Measurements from ENCODE around the gene PRKCA. TPM values are rescaled to one million over a fixed set of nuclear protein-coding genes. Genes with fewer than 3 reads are reported as not detected.

Gene PRKCA
- total RNA-seq, 4 donors from 2014 or later: 9.6 to 15.5 (median 11.1) TPM

DNA sequence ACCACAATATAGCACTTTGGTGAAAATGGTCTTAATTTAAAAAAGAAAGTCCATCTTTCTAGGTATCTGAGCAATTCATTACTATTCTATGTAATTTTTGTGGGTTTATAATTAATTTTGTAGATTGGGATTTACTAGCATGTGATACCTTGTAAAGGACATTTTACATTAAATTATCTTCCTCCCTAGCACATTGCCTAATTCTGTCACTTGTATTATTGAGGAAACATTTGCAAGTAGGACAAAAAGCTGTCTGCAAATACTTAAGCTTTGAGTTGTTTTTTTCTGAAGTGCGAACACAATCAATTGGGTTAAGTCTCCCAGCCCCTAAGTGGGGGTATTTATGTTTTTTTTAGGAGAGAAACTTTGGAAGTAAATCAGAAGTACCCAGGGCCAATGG, 167.0 kb downstream of the PRKCA start:
- TF ChIP-seq CTCF (IDR thresholded peaks at IDR 0.05) (no peak), POLR2A (IDR thresholded peaks at IDR 0.05) (no peak)
- DNase-seq (ENCODE audit: low spot score in 2 of 2): no peak
- intact Hi-C loops (cut with DNase I; ENCODE audit: low total_unique reads): no loop called here
- WGBS, 2 donors: 79 to 95% methylated on average over 1 of the region's 1 CpG
- H3K4me3 ChIP-seq (ENCODE audit: low read depth, poor library complexity, severe bottlenecking): no peak overlapping the region

- WGBS, 2 donors: 68 to 77% methylated on average over 4 of the region's 4 CpGs
- intact Hi-C loops (cut with DNase I; ENCODE audit: low total_unique reads): no loop called here
- DNase-seq (ENCODE audit: low spot score in 2 of 2): no peak
- no peak overlapping the region for H3K4me3 ChIP-seq (ENCODE audit: low read depth, poor library complexity, severe bottlenecking)
- TF ChIP-seq POLR2A (IDR thresholded peaks at IDR 0.05) (no peak), CTCF (IDR thresholded peaks at IDR 0.05) (no peak)
These were observed 167.5 kb downstream of the PRKCA start for GRCh38 chr17:66469890-66470289.

- DNase-seq (ENCODE audit: low spot score in 2 of 2): no peak
- H3K4me3 ChIP-seq (ENCODE audit: low read depth, poor library complexity, severe bottlenecking): no peak overlapping the region
- 96 to 97% methylated on average over 4 of the region's 4 CpGs for whole genome bisulfite sequencing, 2 donors
- TF ChIP-seq POLR2A (IDR thresholded peaks at IDR 0.05) (no peak), CTCF (IDR thresholded peaks at IDR 0.05) (no peak)
- intact Hi-C loops (cut with DNase I; ENCODE audit: low total_unique reads): no loop called here
These were observed 169.7 kb downstream of the PRKCA start for GRCh38 chr17:66472123-66472522.

DNA sequence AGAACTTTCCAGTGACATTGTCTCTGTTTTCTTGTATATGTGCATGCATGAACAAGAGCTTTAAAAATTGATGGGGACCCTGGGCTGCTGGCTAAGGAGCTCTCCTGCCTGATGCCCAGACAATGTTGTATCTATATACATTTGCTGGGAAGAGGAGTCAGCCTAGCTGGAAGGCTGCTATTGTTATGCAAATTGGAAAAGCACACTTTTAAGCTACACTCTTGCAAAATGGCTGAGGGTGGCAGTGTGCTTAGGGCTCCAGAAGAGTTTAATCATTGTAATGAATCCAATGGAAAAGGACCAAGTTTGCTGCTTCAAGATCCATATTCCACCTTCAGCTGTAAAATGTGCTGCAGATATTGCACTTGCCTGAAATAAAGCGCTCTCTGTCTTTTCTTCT, 171.8 kb downstream of the PRKCA start:
- intact Hi-C loops (cut with DNase I; ENCODE audit: low total_unique reads): no loop called here
- 82 to 97% methylated on average over 1 of the region's 1 CpG for WGBS, 2 donors
- no peak for TF ChIP-seq CTCF (IDR thresholded peaks at IDR 0.05)
- TF ChIP-seq POLR2A (IDR thresholded peaks at IDR 0.05): no peak

DNA sequence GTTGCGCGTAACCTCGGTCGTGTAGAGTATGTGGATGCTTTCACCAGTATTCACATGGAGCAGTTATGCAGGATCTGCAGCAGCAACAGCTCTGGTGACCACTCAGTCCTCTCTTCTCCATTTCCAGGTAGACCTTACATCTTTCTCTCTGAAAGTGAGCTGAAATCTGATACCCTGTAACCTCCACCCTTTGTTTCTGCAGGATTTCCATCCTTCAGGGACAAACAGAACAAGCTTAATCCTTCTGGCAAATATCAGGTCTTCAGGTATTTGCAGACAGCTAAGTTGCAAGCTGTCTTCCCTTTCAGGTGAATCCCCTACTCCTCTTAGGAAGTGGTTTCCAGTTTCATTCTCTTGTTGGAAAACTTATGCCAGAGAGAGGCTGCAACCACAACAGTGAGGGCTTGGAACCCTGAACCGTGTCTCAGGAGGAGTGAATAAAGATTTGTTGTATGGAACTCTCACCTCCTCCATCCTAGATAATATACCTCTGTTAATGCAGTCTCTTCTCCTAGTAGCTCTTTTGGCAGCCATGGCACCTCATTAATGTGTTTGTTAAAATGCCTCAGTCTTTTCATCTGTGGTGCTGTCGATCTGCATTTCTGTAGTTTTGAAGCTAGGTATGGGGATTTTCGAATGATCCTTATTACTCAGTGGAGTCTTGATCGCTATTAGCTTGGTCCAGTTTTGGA, 172.5 kb downstream of the PRKCA start:
- no peak for DNase-seq (ENCODE audit: low spot score in 2 of 2)
- WGBS, 2 donors: 81 to 84% methylated on average over 8 of the region's 8 CpGs
- intact Hi-C loops (cut with DNase I; ENCODE audit: low total_unique reads): no loop called here
- H3K4me3 ChIP-seq (ENCODE audit: low read depth, poor library complexity, severe bottlenecking): no peak overlapping the region
- TF ChIP-seq POLR2A (IDR thresholded peaks at IDR 0.05) (no peak), CTCF (IDR thresholded peaks at IDR 0.05) (no peak)

More for the DNA sequence above, 171.8 kb downstream of the PRKCA start:
- no peak for DNase-seq (ENCODE audit: low spot score in 2 of 2)
- no peak overlapping the region for H3K4me3 ChIP-seq (ENCODE audit: low read depth, poor library complexity, severe bottlenecking)

GRCh38 chr17:66476014-66476413, 173.6 kb downstream of the PRKCA start:
- H3K4me3 ChIP-seq (ENCODE audit: low read depth, poor library complexity, severe bottlenecking): no peak overlapping the region
- DNase-seq (ENCODE audit: low spot score in 2 of 2): no peak
- TF ChIP-seq POLR2A (IDR thresholded peaks at IDR 0.05) (no peak), CTCF (IDR thresholded peaks at IDR 0.05) (no peak)
- WGBS, 2 donors: 86 to 90% methylated on average over 6 of the region's 6 CpGs
- intact Hi-C loops (cut with DNase I; ENCODE audit: low total_unique reads): no loop called here
